Measurements from ENCODE around the gene CD52. TPM values are rescaled to one million over a fixed set of nuclear protein-coding genes. Genes with fewer than 3 reads are reported as not detected.

The CD52 gene
- total and polyA plus RNA-seq, 2 of the 13 experiments (the other 11 are each of a cell fraction or from before 2014, with no cell fraction given) = 0.32 TPM; not detected in 1

DNA sequence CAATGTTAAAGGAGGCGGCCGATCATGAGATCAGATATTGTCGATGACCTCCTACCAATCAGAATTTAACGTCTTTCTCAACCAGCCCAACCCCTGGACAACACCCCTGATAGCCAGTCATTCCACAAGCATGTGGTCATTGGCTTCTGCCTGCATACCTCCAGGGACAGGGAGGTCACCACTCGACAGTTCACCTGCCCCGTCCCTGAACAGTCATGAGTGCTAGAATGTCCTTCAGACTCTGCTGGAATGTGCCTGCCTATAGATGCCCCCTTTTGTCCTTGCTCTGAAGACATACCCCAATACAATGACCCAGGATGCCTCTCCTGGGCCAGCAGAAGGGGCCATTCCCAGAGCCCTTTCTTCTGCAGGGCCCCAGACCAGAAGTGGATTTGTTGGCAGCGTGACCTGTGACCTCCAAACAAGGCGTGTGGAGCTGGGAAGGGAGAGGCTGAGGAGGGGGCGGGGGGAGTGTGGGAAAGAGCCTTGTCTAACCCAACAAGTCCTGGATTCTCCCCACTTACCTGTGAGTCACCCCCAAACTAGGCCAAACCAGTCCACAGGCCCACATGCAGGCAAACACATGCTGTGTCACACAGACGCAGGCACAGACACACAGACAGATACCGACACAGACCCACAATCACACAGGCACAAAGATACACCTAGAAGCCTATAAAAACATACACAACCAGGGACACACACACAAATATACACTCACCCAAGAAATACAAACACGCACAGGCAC lies 34.0 kb downstream of the CD52 start (continued):
- TF ChIP-seq, protein P1, sequence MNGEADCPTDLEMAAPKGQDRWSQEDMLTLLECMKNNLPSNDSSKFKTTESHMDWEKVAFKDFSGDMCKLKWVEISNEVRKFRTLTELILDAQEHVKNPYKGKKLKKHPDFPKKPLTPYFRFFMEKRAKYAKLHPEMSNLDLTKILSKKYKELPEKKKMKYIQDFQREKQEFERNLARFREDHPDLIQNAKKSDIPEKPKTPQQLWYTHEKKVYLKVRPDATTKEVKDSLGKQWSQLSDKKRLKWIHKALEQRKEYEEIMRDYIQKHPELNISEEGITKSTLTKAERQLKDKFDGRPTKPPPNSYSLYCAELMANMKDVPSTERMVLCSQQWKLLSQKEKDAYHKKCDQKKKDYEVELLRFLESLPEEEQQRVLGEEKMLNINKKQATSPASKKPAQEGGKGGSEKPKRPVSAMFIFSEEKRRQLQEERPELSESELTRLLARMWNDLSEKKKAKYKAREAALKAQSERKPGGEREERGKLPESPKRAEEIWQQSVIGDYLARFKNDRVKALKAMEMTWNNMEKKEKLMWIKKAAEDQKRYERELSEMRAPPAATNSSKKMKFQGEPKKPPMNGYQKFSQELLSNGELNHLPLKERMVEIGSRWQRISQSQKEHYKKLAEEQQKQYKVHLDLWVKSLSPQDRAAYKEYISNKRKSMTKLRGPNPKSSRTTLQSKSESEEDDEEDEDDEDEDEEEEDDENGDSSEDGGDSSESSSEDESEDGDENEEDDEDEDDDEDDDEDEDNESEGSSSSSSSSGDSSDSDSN (CRISPR knock-in tag; IDR thresholded peaks at IDR 0.05) = no peak
- TF ChIP-seq ATF7 (IDR thresholded peaks at IDR 0.05) = peak; percentile 88
- TF ChIP-seq ATF7 (CRISPR knock-in tag; IDR thresholded peaks at IDR 0.05) = peak; percentile 97
- TF ChIP-seq, protein P2, sequence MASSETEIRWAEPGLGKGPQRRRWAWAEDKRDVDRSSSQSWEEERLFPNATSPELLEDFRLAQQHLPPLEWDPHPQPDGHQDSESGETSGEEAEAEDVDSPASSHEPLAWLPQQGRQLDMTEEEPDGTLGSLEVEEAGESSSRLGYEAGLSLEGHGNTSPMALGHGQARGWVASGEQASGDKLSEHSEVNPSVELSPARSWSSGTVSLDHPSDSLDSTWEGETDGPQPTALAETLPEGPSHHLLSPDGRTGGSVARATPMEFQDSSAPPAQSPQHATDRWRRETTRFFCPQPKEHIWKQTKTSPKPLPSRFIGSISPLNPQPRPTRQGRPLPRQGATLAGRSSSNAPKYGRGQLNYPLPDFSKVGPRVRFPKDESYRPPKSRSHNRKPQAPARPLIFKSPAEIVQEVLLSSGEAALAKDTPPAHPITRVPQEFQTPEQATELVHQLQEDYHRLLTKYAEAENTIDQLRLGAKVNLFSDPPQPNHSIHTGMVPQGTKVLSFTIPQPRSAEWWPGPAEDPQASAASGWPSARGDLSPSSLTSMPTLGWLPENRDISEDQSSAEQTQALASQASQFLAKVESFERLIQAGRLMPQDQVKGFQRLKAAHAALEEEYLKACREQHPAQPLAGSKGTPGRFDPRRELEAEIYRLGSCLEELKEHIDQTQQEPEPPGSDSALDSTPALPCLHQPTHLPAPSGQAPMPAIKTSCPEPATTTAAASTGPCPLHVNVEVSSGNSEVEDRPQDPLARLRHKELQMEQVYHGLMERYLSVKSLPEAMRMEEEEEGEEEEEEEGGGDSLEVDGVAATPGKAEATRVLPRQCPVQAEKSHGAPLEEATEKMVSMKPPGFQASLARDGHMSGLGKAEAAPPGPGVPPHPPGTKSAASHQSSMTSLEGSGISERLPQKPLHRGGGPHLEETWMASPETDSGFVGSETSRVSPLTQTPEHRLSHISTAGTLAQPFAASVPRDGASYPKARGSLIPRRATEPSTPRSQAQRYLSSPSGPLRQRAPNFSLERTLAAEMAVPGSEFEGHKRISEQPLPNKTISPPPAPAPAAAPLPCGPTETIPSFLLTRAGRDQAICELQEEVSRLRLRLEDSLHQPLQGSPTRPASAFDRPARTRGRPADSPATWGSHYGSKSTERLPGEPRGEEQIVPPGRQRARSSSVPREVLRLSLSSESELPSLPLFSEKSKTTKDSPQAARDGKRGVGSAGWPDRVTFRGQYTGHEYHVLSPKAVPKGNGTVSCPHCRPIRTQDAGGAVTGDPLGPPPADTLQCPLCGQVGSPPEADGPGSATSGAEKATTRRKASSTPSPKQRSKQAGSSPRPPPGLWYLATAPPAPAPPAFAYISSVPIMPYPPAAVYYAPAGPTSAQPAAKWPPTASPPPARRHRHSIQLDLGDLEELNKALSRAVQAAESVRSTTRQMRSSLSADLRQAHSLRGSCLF (CRISPR knock-in tag; IDR thresholded peaks at IDR 0.05; ENCODE audit: borderline replicate concordance) = no peak
- TF ChIP-seq, protein P3, sequence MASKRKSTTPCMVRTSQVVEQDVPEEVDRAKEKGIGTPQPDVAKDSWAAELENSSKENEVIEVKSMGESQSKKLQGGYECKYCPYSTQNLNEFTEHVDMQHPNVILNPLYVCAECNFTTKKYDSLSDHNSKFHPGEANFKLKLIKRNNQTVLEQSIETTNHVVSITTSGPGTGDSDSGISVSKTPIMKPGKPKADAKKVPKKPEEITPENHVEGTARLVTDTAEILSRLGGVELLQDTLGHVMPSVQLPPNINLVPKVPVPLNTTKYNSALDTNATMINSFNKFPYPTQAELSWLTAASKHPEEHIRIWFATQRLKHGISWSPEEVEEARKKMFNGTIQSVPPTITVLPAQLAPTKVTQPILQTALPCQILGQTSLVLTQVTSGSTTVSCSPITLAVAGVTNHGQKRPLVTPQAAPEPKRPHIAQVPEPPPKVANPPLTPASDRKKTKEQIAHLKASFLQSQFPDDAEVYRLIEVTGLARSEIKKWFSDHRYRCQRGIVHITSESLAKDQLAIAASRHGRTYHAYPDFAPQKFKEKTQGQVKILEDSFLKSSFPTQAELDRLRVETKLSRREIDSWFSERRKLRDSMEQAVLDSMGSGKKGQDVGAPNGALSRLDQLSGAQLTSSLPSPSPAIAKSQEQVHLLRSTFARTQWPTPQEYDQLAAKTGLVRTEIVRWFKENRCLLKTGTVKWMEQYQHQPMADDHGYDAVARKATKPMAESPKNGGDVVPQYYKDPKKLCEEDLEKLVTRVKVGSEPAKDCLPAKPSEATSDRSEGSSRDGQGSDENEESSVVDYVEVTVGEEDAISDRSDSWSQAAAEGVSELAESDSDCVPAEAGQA (IDR thresholded peaks at IDR 0.05; ENCODE audit: low read depth) = no peak
- TF ChIP-seq, protein P3 (CRISPR knock-in tag; IDR thresholded peaks at IDR 0.05; ENCODE audit: borderline replicate concordance) = no peak
- no peak for TF ChIP-seq PITX1 (CRISPR knock-in tag; IDR thresholded peaks at IDR 0.05)
- no peak; the same call in 1 of the 2 replicates for TF ChIP-seq EHMT2 (IDR thresholded peaks at IDR 0.05; ENCODE audit: borderline replicate concordance, low read depth, low read length)
- TF ChIP-seq LCORL (IDR thresholded peaks at IDR 0.05) = no peak
- TF ChIP-seq LCORL (CRISPR knock-in tag; IDR thresholded peaks at IDR 0.05) = peak; percentile 93
- peak; percentile 74; the same call in 1 of the 2 replicates for TF ChIP-seq FOSL1 (CRISPR knock-in tag; IDR thresholded peaks at IDR 0.05; ENCODE audit: borderline replicate concordance)

Measured in HepG2 (cell line).